Keratinocyte (primary cell): ENCODE measurements around the gene ITGA6. TPM values are rescaled to one million over a fixed set of nuclear protein-coding genes. Genes with fewer than 3 reads are reported as not detected.

Experiments used
- DNase-seq: peaks from one replicate; pipeline ENCODE4 v3.0.0-alpha.2; 2011; ENCODE audit warnings: low read depth, missing footprints, low spot score
- FAIRE-seq: peaks from 2 replicates; lab custom pipeline; 2011; peaks lifted over from hg19 to GRCh38; lab: Jason Lieb, UNC
- H2AFZ ChIP-seq: 2 replicates; pipeline ENCODE4 v1.6.0; 2012; ENCODE audit warnings: low read length, control low read depth, inconsistent platforms; ENCODE audit not compliant: control insufficient read depth
- H3K27ac ChIP-seq: 2 replicates; pipeline ENCODE4 v1.5.1; 2011; ENCODE audit warnings: low read length; ENCODE audit not compliant: control insufficient read depth, insufficient read depth
- H3K27me3 ChIP-seq: 3 replicates; pipeline ENCODE4 v1.6.0; 2011; ENCODE audit warnings: low read length; ENCODE audit not compliant: control insufficient read depth, insufficient read depth; ENCODE audit errors: extremely low read depth
- H3K36me3 ChIP-seq, 2 experiments: 2 replicates in 1 of 2; 3 replicates in 1 of 2; pipeline ENCODE4 v1.5.1; 2011; ENCODE audit warnings: low read length in 2 of 2, mild to moderate bottlenecking in 1 of 2; ENCODE audit not compliant: control insufficient read depth in 2 of 2, insufficient read depth in 2 of 2; ENCODE audit errors: extremely low read depth in 1 of 2
- H3K4me1 ChIP-seq: 3 replicates; pipeline ENCODE4 v1.5.1; 2011; ENCODE audit warnings: low read length; ENCODE audit not compliant: control insufficient read depth, insufficient read depth; ENCODE audit errors: extremely low read depth
- H3K4me2 ChIP-seq: 3 replicates; pipeline ENCODE4 v1.6.0; 2011; ENCODE audit warnings: low read depth, low read length; ENCODE audit not compliant: control insufficient read depth, insufficient read depth; ENCODE audit errors: extremely low read depth
- H3K4me3 ChIP-seq, 3 experiments: fragments of 200-600 bp in 1 of 3; sonication (generic) in 1 of 3; 2 replicates in 2 of 3; 3 replicates in 1 of 3; pipeline ENCODE4 v1.5.1; 2011 to 2016; ENCODE audit warnings: low read length in 3 of 3, mild to moderate bottlenecking in 3 of 3, control low read depth in 2 of 3, inconsistent platforms in 1 of 3, low read depth in 1 of 3, mixed read lengths in 1 of 3, mixed run types in 1 of 3, moderate library complexity in 1 of 3; ENCODE audit not compliant: control insufficient read depth in 2 of 3, insufficient read depth in 2 of 3; ENCODE audit errors: extremely low read depth in 1 of 3
- H3K79me2 ChIP-seq: 2 replicates; pipeline ENCODE4 v1.6.0; 2012; ENCODE audit warnings: low read length; ENCODE audit not compliant: control insufficient read depth, insufficient read depth
- H3K9ac ChIP-seq: 3 replicates; pipeline ENCODE4 v1.6.0; 2011; ENCODE audit warnings: low read length; ENCODE audit not compliant: control insufficient read depth, insufficient read depth; ENCODE audit errors: extremely low read depth
- H3K9me1 ChIP-seq: 3 replicates; pipeline ENCODE4 v1.6.0; 2011; ENCODE audit warnings: low read length; ENCODE audit not compliant: control insufficient read depth, insufficient read depth; ENCODE audit errors: extremely low read depth
- H3K9me3 ChIP-seq: 2 replicates; pipeline ENCODE4 v1.5.1; 2012; ENCODE audit warnings: low read depth, low read length; ENCODE audit not compliant: control insufficient read depth
- H4K20me1 ChIP-seq: 3 replicates; pipeline ENCODE4 v1.6.0; 2011; ENCODE audit warnings: low read length; ENCODE audit not compliant: control insufficient read depth, insufficient read depth; ENCODE audit errors: extremely low read depth
- EZH2 ChIP-seq: IDR thresholded peaks from one replicate; pipeline ENCODE4 v1.6.1; 2012; ENCODE audit warnings: inconsistent platforms, mild to moderate bottlenecking, low read length, moderate library complexity
- dilution Hi-C: fragments of 300-500 bp; cut with MboI; formaldehyde crosslinking; loops from one replicate; pipeline ENCODE4 v1.7.0; 2020; ENCODE audit warnings: low sequenced_read_pairs; ENCODE audit not compliant: extremely low pct_ligation_motif_present
- polyA plus RNA-seq, 5 experiments: library from polyadenylated mRNA; depleted of rRNA in 3 of 5; stranded (reverse) in 3 of 5; stranded (forward) in 1 of 5; unstranded in 1 of 5; fragments of >200 nt; gene quantifications; 1 replicate in 1 of 5; 2 replicates in 3 of 5; 3 replicates in 1 of 5; pipeline versions ENCODE4 v1.2.1 to v1.2.3, GENCODE V29; 2011 to 2012; ENCODE audit warnings: missing spikeins in 2 of 5, low read depth in 1 of 5, low replicate concordance in 1 of 5
- TF ChIP-seq, protein P1 (sequence below), 3 experiments: IDR thresholded peaks in 1 of 3; conservative IDR thresholded peaks in 1 of 3; optimal IDR thresholded peaks in 1 of 3; 2 replicates in 2 of 3; 3 replicates in 1 of 3; pipeline versions ENCODE3 to v1.5.1; 2011; ENCODE audit warnings: low read length in 3 of 3, mild to moderate bottlenecking in 3 of 3, moderate library complexity in 2 of 3, control low read depth in 1 of 3, inconsistent platforms in 1 of 3; ENCODE audit not compliant: insufficient read depth in 2 of 3; ENCODE audit errors: extremely low read depth in 1 of 3

The ITGA6 gene
- polyA plus RNA-seq, 1 donor (not counting 4 experiments of a cell fraction or from before 2014, with no cell fraction given), result 441 TPM

DNA sequence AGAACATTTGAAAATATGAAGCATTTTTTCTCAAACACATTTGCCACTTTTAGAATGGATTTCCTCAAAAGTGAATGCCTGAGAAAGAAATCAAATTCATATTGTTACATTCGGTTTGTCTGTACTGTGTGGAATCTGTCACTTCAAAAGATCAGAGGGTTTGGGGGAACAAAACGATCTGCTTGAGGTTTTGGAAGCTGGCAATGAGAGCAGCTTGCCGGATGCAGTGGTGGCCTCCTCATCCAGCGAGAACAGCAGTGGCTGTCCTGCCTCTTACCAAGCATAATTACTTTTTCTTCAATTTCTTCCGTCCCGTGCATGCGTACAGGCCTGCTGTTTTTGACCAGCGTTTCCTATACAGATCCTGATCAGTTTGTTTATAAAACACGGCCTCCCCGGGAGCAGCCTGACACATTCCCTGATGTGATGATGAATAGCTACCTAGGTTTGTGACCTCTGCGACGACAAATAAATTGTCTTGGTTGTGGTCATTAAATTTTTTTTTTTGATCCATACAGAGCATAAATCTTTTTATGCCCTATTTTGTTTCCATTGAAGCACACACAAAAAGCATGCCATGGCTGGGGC lies 45.2 kb downstream of the ITGA6 start:
- no peaks in the 10 kb centered on the region for H3K9me1 ChIP-seq
- no peaks in the 10 kb centered on the region for H3K27me3 ChIP-seq
- TF ChIP-seq, protein P1, sequence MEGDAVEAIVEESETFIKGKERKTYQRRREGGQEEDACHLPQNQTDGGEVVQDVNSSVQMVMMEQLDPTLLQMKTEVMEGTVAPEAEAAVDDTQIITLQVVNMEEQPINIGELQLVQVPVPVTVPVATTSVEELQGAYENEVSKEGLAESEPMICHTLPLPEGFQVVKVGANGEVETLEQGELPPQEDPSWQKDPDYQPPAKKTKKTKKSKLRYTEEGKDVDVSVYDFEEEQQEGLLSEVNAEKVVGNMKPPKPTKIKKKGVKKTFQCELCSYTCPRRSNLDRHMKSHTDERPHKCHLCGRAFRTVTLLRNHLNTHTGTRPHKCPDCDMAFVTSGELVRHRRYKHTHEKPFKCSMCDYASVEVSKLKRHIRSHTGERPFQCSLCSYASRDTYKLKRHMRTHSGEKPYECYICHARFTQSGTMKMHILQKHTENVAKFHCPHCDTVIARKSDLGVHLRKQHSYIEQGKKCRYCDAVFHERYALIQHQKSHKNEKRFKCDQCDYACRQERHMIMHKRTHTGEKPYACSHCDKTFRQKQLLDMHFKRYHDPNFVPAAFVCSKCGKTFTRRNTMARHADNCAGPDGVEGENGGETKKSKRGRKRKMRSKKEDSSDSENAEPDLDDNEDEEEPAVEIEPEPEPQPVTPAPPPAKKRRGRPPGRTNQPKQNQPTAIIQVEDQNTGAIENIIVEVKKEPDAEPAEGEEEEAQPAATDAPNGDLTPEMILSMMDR (optimal IDR thresholded peaks at IDR 0.05 in 1 of 3, IDR thresholded peaks at IDR 0.05 in 1 of 3, conservative IDR thresholded peaks at IDR 0.05 in 1 of 3; ENCODE audit: extremely low read depth in 1 of 3, insufficient read depth in 2 of 3, low read length in 3 of 3), result no peak
- no peak for TF ChIP-seq EZH2
- no peak overlapping the region for H2AFZ ChIP-seq
- H3K79me2 ChIP-seq, result peaks cover 29% of the 10 kb centered on the region
- no peaks in the 10 kb centered on the region for H3K9me3 ChIP-seq
- no peak for DNase-seq
- H4K20me1 ChIP-seq, result no peaks in the 10 kb centered on the region
- no peaks in the 10 kb centered on the region for H3K4me1 ChIP-seq
- no peak for FAIRE-seq
- H3K4me3 ChIP-seq, result no peak overlapping the region
- H3K36me3 ChIP-seq, result peaks cover 37 to 62% of the 10 kb centered on the region in 2 experiments
- H3K4me2 ChIP-seq, result no peak overlapping the region
- dilution Hi-C loops, result no loop called here
- no peak overlapping the region for H3K9ac ChIP-seq
- H3K27ac ChIP-seq, result no peak overlapping the region

DNA sequence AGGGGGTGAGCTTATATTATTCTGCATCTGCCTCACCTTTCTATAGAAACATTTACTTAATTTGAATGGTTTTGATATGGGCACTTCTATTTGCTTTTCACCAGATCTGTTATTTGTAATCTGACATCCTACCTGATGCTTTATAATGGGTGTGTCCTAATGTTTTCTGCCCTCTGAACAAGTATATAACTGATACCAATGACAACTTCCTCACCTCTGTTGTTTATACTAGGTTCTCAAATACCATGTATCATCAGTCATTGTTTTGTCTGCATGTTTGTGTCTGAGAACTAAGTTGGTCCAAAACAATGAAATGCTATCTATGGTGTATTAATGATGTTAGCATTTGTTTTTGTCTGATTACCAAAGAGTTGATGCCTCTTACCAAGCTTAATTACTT lies 45.8 kb downstream of the ITGA6 start:
- no peaks in the 10 kb centered on the region for H3K9me1 ChIP-seq
- no peak for FAIRE-seq
- dilution Hi-C loops, result no loop called here
- no peak for TF ChIP-seq EZH2
- TF ChIP-seq, protein P1 (optimal IDR thresholded peaks at IDR 0.05 in 1 of 3, IDR thresholded peaks at IDR 0.05 in 1 of 3, conservative IDR thresholded peaks at IDR 0.05 in 1 of 3; ENCODE audit: extremely low read depth in 1 of 3, insufficient read depth in 2 of 3, low read length in 3 of 3), result no peak
- H3K4me1 ChIP-seq, result no peaks in the 10 kb centered on the region
- H2AFZ ChIP-seq, result no peak overlapping the region
- no peak overlapping the region for H3K4me3 ChIP-seq
- H4K20me1 ChIP-seq, result no peaks in the 10 kb centered on the region
- no peaks in the 10 kb centered on the region for H3K27me3 ChIP-seq
- no peak overlapping the region for H3K27ac ChIP-seq
- peaks cover 28% of the 10 kb centered on the region for H3K79me2 ChIP-seq
- peaks cover 37 to 63% of the 10 kb centered on the region in 2 experiments for H3K36me3 ChIP-seq
- H3K9me3 ChIP-seq, result no peaks in the 10 kb centered on the region
- no peak for DNase-seq
- no peak overlapping the region for H3K9ac ChIP-seq
- H3K4me2 ChIP-seq, result no peak overlapping the region
